IMR-90 (cell line): Measurements from ENCODE around the gene FLRT3. TPM values are rescaled to one million over a fixed set of nuclear protein-coding genes. Genes with fewer than 3 reads are reported as not detected.

Experiments
- ATAC-seq: fragments of 200-7000 bp; cut with Tn5 transposase; 2 replicates; pipeline ENCODE4 v1.9.1; 2020; ENCODE audit warnings: low read depth, mild to moderate bottlenecking, moderate library complexity
- BruUV-seq: library from RNA; stranded (reverse); fragments of 400-500 nt; replicated peaks from 2 replicates; lab custom pipeline; 2021; lab: Mats Ljungman, UMichigan
- CTCF ChIA-PET: fragments of 300-600 bp; formaldehyde crosslinking; extraction: SDS; loops from one replicate; lab custom pipeline; 2021; ENCODE audit warnings: antibody characterized with exemption; lab: Yijun Ruan, JAX
- POLR2A ChIA-PET: fragments of 300-600 bp; sonication (Branson Sonifier 250); formaldehyde crosslinking; loops from one replicate; lab custom pipeline; 2022; ENCODE audit warnings: antibody characterized with exemption; ENCODE audit not compliant: unreplicated experiment; lab: Charles Lee
- DNase-seq: peaks from one replicate; pipeline ENCODE4 v3.0.0; 2013
- H2AFZ ChIP-seq: replicated peaks from 2 replicates; pipeline ENCODE3; 2013; ENCODE audit warnings: low read length, mild to moderate bottlenecking; ENCODE audit not compliant: poor library complexity
- H2AK5ac ChIP-seq: 2 replicates; pipeline ENCODE4 v1.6.1; 2013; ENCODE audit warnings: low read depth, low read length, inconsistent platforms
- H2AK9ac ChIP-seq: replicated peaks from 2 replicates; pipeline ENCODE3; 2013; ENCODE audit warnings: mild to moderate bottlenecking, low read depth, low read length, moderate library complexity; ENCODE audit not compliant: poor library complexity
- H2BK120ac ChIP-seq: 2 replicates; pipeline ENCODE4 v1.6.1; 2013; ENCODE audit warnings: low read depth, low read length, inconsistent platforms
- H2BK15ac ChIP-seq: 3 replicates; pipeline ENCODE4 v1.6.1; 2013; ENCODE audit warnings: low read depth, low read length, inconsistent platforms
- H2BK20ac ChIP-seq: 2 replicates; pipeline ENCODE4 v1.6.1; 2013; ENCODE audit warnings: low read depth, mild to moderate bottlenecking, inconsistent platforms, low read length, moderate library complexity
- H2BK5ac ChIP-seq: 2 replicates; pipeline ENCODE4 v1.6.1; 2013; ENCODE audit warnings: mild to moderate bottlenecking, low read depth, low read length, inconsistent platforms; ENCODE audit not compliant: poor library complexity, severe bottlenecking
- H3K14ac ChIP-seq: replicated peaks from 2 replicates; pipeline ENCODE4 v1.6.1; 2013; ENCODE audit warnings: low read depth, low read length, inconsistent platforms
- H3K18ac ChIP-seq: 2 replicates; pipeline ENCODE4 v1.6.1; 2013; ENCODE audit warnings: low read depth, low read length, control low read depth
- H3K23ac ChIP-seq: 2 replicates; pipeline ENCODE4 v1.6.1; 2013; ENCODE audit warnings: low read depth, low read length, inconsistent platforms
- H3K27ac ChIP-seq: 2 replicates; pipeline ENCODE4 v1.5.1; 2013; ENCODE audit warnings: mild to moderate bottlenecking, control low read depth, low read length; ENCODE audit not compliant: insufficient read depth
- H3K27me3 ChIP-seq: 2 replicates; pipeline ENCODE4 v1.6.1; 2013; ENCODE audit warnings: low read length; ENCODE audit not compliant: control insufficient read depth, insufficient read depth
- H3K36me3 ChIP-seq: 2 replicates; pipeline ENCODE4 v1.6.1; 2013; ENCODE audit warnings: low read length, mixed read lengths; ENCODE audit not compliant: control insufficient read depth, insufficient read depth
- H3K4ac ChIP-seq: 2 replicates; pipeline ENCODE4 v1.6.1; 2013; ENCODE audit warnings: low read depth, low read length, inconsistent platforms
- H3K4me1 ChIP-seq: 2 replicates; pipeline ENCODE4 v1.6.1; 2013; ENCODE audit warnings: low read length, mixed read lengths; ENCODE audit not compliant: control insufficient read depth, insufficient read depth
- H3K4me2 ChIP-seq: 2 replicates; pipeline ENCODE4 v1.6.1; 2013; ENCODE audit warnings: low read depth, mild to moderate bottlenecking, control low read depth, low read length, moderate library complexity
- H3K4me3 ChIP-seq: 2 replicates; pipeline ENCODE4 v1.5.1; 2013; ENCODE audit warnings: low read depth, mild to moderate bottlenecking, control low read depth, low read length, moderate library complexity; ENCODE audit not compliant: insufficient read depth
- H3K56ac ChIP-seq: 2 replicates; pipeline ENCODE4 v1.6.1; 2013; ENCODE audit warnings: low read length, inconsistent platforms; ENCODE audit not compliant: insufficient read depth; ENCODE audit errors: extremely low read depth
- H3K79me1 ChIP-seq, 2 experiments: 2 replicates each; pipeline ENCODE4 v1.6.1; 2013; ENCODE audit warnings: low read length in 2 of 2, inconsistent platforms in 1 of 2, low read depth in 1 of 2
- H3K9ac ChIP-seq: 2 replicates; pipeline ENCODE4 v1.6.1; 2013; ENCODE audit warnings: low read depth, low read length, control low read depth
- H3K9me1 ChIP-seq: 2 replicates; pipeline ENCODE4 v1.6.1; 2013; ENCODE audit warnings: low read length, inconsistent platforms; ENCODE audit not compliant: insufficient read depth
- H3K9me3 ChIP-seq: 2 replicates; pipeline ENCODE4 v1.6.1; 2013; ENCODE audit warnings: low read length; ENCODE audit not compliant: control insufficient read depth, insufficient read depth
- H4K20me1 ChIP-seq: 2 replicates; pipeline ENCODE4 v1.6.1; 2013; ENCODE audit warnings: low read length, inconsistent platforms; ENCODE audit not compliant: insufficient read depth
- H4K5ac ChIP-seq: 2 replicates; pipeline ENCODE4 v1.6.1; 2013; ENCODE audit warnings: mild to moderate bottlenecking, low read depth, low read length, control low read depth
- H4K8ac ChIP-seq, 2 experiments: 2 replicates each; pipeline ENCODE4 v1.6.1; 2013; ENCODE audit warnings: low read depth in 2 of 2, low read length in 2 of 2, control low read depth in 1 of 2, inconsistent platforms in 1 of 2
- H4K91ac ChIP-seq: 2 replicates; pipeline ENCODE4 v1.6.1; 2013; ENCODE audit warnings: low read depth, low read length, inconsistent platforms; ENCODE audit not compliant: insufficient read depth
- FOS ChIP-seq: fragments of 150-350 bp; IDR thresholded peaks from 2 replicates; pipeline ENCODE4 v1.6.1; 2016; ENCODE audit warnings: low read depth, low read length
- NFE2L2 ChIP-seq: fragments of 150-350 bp; IDR thresholded peaks from 2 replicates; pipeline ENCODE4 v1.6.1; 2016; ENCODE audit warnings: low read depth, mild to moderate bottlenecking, low read length
- WGBS, 2 experiments: methylation state at CpG; one replicate each; pipeline versions ENCODE4 v1.1.5 to v1.1.7; 2013; ENCODE audit warnings: missing lambda C conversion rate in 2 of 2; ENCODE audit not compliant: insufficient read length in 1 of 2; ENCODE audit errors: extremely low coverage in 2 of 2; 5-methylcytosine and 5-hydroxymethylcytosine counted together
- dilution Hi-C: fragments of 300-500 bp; cut with HindIII; formaldehyde crosslinking; loops from one replicate; pipeline ENCODE4 v1.14.3; 2018; ENCODE audit warnings: low sequenced_read_pairs; ENCODE audit not compliant: unreplicated experiment
- in situ Hi-C: fragments of 300-500 bp; cut with MboI; formaldehyde crosslinking; loops from 3 replicates; pipeline ENCODE4 v1.14.3; 2019; ENCODE audit warnings: low sequenced_read_pairs, inconsistent platforms, mixed read lengths
- intact Hi-C: fragments of 100-400 bp; cut with micrococcal nuclease; formaldehyde crosslinking; loops from 2 replicates; pipeline ENCODE4 v1.10.0; 2022
- polyA plus RNA-seq, 3 experiments: library from polyadenylated mRNA; depleted of rRNA; stranded (reverse); fragments of >200 nt; gene quantifications; 2 replicates each; pipeline ENCODE4 v1.2.3, GENCODE V29; 2012; ENCODE audit warnings: low replicate concordance in 1 of 3
- total RNA-seq: library from RNA; depleted of rRNA; stranded (reverse); fragments of >200 nt; gene quantifications from 2 replicates; pipeline ENCODE4 v1.2.3, GENCODE V29; 2012

Gene FLRT3
- total and polyA plus RNA-seq, 2 of the 4 experiments (the other 2 are of a cell fraction) = 1.8 to 6.6 TPM

DNA sequence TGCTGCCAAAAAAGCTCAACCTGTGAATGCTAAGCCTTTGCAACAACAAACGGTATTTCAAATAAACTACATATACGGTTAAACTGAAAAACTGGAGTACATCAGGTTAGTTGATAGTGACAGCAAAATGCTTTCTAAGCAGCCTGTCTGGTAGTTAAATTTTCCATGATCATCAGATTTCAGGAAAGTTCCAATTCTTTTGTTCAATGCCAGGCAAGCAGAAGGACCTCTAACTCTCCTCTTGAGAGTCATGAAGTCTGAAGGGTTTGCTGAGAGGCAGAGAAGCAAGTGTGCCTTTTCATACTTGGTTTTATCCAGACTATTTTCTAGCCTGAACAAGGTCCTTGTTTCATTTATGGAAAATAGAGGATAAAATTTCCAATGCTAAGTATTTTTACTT is 4.5 kb downstream of the FLRT3 start:
- Histone ChIP-seq H2BK120ac (no peak overlapping the region), H3K4me1 (no peaks in the 10 kb centered on the region), H3K23ac (no peak overlapping the region), H3K27me3 (no peaks in the 10 kb centered on the region), H2AK9ac (no peak overlapping the region), H3K9me3 (no peaks in the 10 kb centered on the region), H3K79me1 (no peaks in the 10 kb centered on the region), H2BK5ac (no peak overlapping the region), H3K27ac (no peak overlapping the region), H4K8ac (no peak overlapping the region), H3K4me2 (no peak overlapping the region), H3K9ac (no peak overlapping the region), H2BK20ac (no peak overlapping the region), H3K18ac (no peak overlapping the region), H4K5ac (no peak overlapping the region), H4K91ac (no peak overlapping the region), H2AK5ac (no peak overlapping the region), H3K4ac (no peak overlapping the region), H4K20me1 (no peaks in the 10 kb centered on the region), H3K56ac (no peak overlapping the region), H3K36me3 (no peaks in the 10 kb centered on the region), H3K9me1 (no peaks in the 10 kb centered on the region), H3K14ac (no peak overlapping the region), H2AFZ (no peak overlapping the region), H3K4me3 (no peak overlapping the region), H2BK15ac (no peak overlapping the region)
- intact Hi-C loops (loop anchor here (10.0 kb wide), 1 partner anchor 1322 kb away; no protein-coding TSS in a partner anchor), in situ Hi-C loops (no loop called here), dilution Hi-C loops (no loop called here)
- DNase-seq (no peak), ATAC-seq (no peak)
- TF ChIP-seq FOS = no peak
- no peak for TF ChIP-seq NFE2L2
- ChIA-PET CTCF (no interaction called here), POLR2A (no interaction called here)
- WGBS, 2 experiments = no CpG with 5 or more reads among the region's 2 CpGs
- BruUV-seq = no TSS peak
